ENCODE measurements around the gene IL1F10.

The IL1F10 gene

DNA sequence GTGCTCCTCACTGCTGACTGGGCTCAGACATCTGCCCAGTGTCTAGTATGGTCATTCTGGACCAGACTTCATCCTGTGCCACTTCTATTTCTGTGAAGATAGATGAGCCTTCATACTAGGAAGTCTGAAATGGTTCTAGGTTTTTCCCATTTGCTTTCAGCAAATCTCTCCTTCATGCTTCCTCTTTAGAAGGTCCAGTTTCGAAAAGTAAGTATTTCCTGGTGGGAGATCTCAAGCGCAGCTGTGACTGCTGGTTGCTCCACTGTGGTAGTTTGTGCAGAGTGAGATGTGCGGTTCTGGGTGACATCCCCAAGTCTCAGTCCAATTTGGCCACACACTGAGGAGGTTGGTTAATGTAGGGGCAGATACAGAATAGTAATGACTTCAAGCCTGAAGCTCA, 29.5 kb upstream of the IL1F10 start:
- H3K4me3 ChIP-seq (ENCODE audit: low read depth in 1 of 5, low read length in 5 of 5): no peak overlapping the region
- peaks cover 0 to 4% (median 2%) of the 10 kb centered on the region in 5 donors for H3K27me3 ChIP-seq (ENCODE audit: control insufficient read depth in 5 of 5, insufficient read depth in 4 of 5, low read length in 5 of 5)
- peaks cover 0 to 4% (median 0%) of the 10 kb centered on the region in 5 donors for H3K9me3 ChIP-seq (ENCODE audit: control insufficient read depth in 5 of 5, low read length in 5 of 5)
- no peaks in the 10 kb centered on the region for H3K4me1 ChIP-seq (ENCODE audit: control insufficient read depth in 5 of 5, insufficient read depth in 5 of 5, low read length in 5 of 5)
- no peaks in the 10 kb centered on the region for H3K36me3 ChIP-seq (ENCODE audit: control insufficient read depth in 5 of 5, insufficient read depth in 5 of 5, low read length in 5 of 5)
- no peak overlapping the region for H3K9ac ChIP-seq (ENCODE audit: low read length in 5 of 5)
- no peak overlapping the region for H3K27ac ChIP-seq (ENCODE audit: low read depth, low read length)

DNA sequence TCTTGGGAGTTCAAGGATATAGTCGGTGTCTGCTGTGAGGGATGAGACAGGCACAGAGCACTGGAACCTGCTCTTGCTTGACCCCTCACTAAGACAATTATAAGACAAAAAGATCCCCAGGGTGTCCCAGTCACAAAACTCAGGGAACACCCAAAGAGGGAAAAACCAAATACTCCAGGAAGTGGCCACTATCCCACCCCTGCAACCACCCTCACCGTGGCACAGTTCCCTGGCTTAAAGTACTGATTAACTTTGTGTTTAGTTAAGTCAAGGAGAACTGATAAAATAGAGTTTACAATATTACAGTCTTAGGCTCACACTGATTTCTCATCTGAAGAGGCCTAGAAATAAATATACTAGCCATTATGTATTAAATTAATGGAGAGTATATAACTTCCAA, 28.6 kb upstream of the IL1F10 start:
- H3K27ac ChIP-seq (ENCODE audit: low read depth, low read length): no peak overlapping the region
- no peaks in the 10 kb centered on the region for H3K36me3 ChIP-seq (ENCODE audit: control insufficient read depth in 5 of 5, insufficient read depth in 5 of 5, low read length in 5 of 5)
- no peak overlapping the region for H3K9ac ChIP-seq (ENCODE audit: low read length in 5 of 5)
- peaks cover 0 to 4% (median 0%) of the 10 kb centered on the region in 5 donors for H3K27me3 ChIP-seq (ENCODE audit: control insufficient read depth in 5 of 5, insufficient read depth in 4 of 5, low read length in 5 of 5)
- peaks cover 0 to 4% (median 0%) of the 10 kb centered on the region in 5 donors for H3K9me3 ChIP-seq (ENCODE audit: control insufficient read depth in 5 of 5, low read length in 5 of 5)
- H3K4me3 ChIP-seq (ENCODE audit: low read depth in 1 of 5, low read length in 5 of 5): no peak overlapping the region
- H3K4me1 ChIP-seq (ENCODE audit: control insufficient read depth in 5 of 5, insufficient read depth in 5 of 5, low read length in 5 of 5): no peaks in the 10 kb centered on the region

DNA sequence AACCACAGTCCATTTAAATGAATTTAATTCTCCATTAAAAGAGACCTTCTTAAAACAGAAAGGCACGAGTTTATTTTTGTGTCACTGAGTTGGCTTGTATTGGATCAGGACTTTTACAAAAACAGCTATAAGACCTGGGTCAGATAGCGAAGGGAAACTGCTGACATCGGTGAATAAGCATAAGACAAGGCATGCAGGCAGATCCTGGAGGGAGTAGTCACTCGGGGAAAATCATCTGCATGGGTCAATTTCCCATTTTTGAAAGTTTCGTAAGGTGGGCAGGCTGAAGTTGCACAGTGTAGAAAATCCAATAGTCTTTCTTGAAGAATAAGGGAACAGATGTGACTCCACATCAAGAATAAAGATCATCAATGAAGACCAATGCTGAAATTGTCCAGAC, 28.1 kb upstream of the IL1F10 start:
- H3K36me3 ChIP-seq (ENCODE audit: control insufficient read depth in 5 of 5, insufficient read depth in 5 of 5, low read length in 5 of 5): no peaks in the 10 kb centered on the region
- H3K4me3 ChIP-seq (ENCODE audit: low read depth in 1 of 5, low read length in 5 of 5): no peak overlapping the region

DNA sequence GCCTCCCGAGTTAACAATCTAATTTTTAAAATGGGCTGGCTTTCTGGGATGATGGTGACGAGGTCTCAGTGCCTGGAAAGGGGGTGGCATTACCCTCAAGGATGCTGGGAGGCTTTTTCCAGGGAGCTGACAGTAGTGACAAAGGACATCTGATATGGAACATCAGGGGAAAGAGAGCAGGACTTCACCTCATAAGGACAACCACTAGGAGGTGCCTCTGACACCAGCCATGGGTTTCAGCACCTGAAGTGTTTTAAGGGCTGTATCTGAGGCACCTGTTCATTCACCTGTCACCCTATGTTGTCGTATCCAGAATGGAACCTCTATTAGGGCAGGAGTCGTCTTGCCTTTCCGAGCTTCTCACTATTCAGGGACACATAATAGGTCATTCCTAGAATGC, 25.9 kb upstream of the IL1F10 start:
- Histone ChIP-seq H3K9me3 (ENCODE audit: control insufficient read depth in 5 of 5, low read length in 5 of 5) (peaks cover 0 to 4% (median 0%) of the 10 kb centered on the region in 5 donors), H3K27me3 (ENCODE audit: control insufficient read depth in 5 of 5, insufficient read depth in 4 of 5, low read length in 5 of 5) (no peaks in the 10 kb centered on the region), H3K36me3 (ENCODE audit: control insufficient read depth in 5 of 5, insufficient read depth in 5 of 5, low read length in 5 of 5) (no peaks in the 10 kb centered on the region), H3K4me1 (ENCODE audit: control insufficient read depth in 5 of 5, insufficient read depth in 5 of 5, low read length in 5 of 5) (no peaks in the 10 kb centered on the region), H3K9ac (ENCODE audit: low read length in 5 of 5) (no peak overlapping the region), H3K27ac (ENCODE audit: low read depth, low read length) (no peak overlapping the region), H3K4me3 (ENCODE audit: low read depth in 1 of 5, low read length in 5 of 5) (no peak overlapping the region)

More for the DNA sequence above, 28.1 kb upstream of the IL1F10 start:
- no peak overlapping the region for H3K9ac ChIP-seq (ENCODE audit: low read length in 5 of 5)
- H3K27me3 ChIP-seq (ENCODE audit: control insufficient read depth in 5 of 5, insufficient read depth in 4 of 5, low read length in 5 of 5): peaks cover 0 to 2% (median 0%) of the 10 kb centered on the region in 5 donors
- no peaks in the 10 kb centered on the region for H3K4me1 ChIP-seq (ENCODE audit: control insufficient read depth in 5 of 5, insufficient read depth in 5 of 5, low read length in 5 of 5)
- peaks cover 0 to 4% (median 0%) of the 10 kb centered on the region in 5 donors for H3K9me3 ChIP-seq (ENCODE audit: control insufficient read depth in 5 of 5, low read length in 5 of 5)
- H3K27ac ChIP-seq (ENCODE audit: low read depth, low read length): no peak overlapping the region

DNA sequence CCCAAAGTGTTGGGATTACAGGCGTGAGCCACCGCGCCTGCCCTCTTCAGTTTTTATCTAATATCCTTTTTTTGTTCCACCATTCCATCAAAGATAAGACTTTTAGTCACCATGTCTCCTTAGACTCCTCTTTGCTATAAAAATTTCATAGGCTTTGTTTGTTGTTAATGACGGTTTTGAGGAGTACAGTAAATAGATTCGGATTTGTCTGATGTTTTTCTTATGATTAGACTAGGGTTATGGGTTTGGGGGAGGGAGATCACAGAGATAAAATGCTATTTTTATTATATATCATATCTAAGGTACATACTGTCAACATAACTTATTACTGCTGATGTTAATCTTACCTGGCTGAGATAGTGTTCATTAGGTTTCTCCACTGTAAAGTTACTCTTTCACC, 21.3 kb upstream of the IL1F10 start:
- H3K4me1 ChIP-seq (ENCODE audit: control insufficient read depth in 5 of 5, insufficient read depth in 5 of 5, low read length in 5 of 5): no peaks in the 10 kb centered on the region
- peaks cover 0 to 10% (median 2%) of the 10 kb centered on the region in 5 donors for H3K9me3 ChIP-seq (ENCODE audit: control insufficient read depth in 5 of 5, low read length in 5 of 5)
- H3K27ac ChIP-seq (ENCODE audit: low read depth, low read length): no peak overlapping the region
- no peaks in the 10 kb centered on the region for H3K27me3 ChIP-seq (ENCODE audit: control insufficient read depth in 5 of 5, insufficient read depth in 4 of 5, low read length in 5 of 5)
- no peak overlapping the region for H3K9ac ChIP-seq (ENCODE audit: low read length in 5 of 5)
- H3K36me3 ChIP-seq (ENCODE audit: control insufficient read depth in 5 of 5, insufficient read depth in 5 of 5, low read length in 5 of 5): no peaks in the 10 kb centered on the region
- H3K4me3 ChIP-seq (ENCODE audit: low read depth in 1 of 5, low read length in 5 of 5): no peak overlapping the region

DNA sequence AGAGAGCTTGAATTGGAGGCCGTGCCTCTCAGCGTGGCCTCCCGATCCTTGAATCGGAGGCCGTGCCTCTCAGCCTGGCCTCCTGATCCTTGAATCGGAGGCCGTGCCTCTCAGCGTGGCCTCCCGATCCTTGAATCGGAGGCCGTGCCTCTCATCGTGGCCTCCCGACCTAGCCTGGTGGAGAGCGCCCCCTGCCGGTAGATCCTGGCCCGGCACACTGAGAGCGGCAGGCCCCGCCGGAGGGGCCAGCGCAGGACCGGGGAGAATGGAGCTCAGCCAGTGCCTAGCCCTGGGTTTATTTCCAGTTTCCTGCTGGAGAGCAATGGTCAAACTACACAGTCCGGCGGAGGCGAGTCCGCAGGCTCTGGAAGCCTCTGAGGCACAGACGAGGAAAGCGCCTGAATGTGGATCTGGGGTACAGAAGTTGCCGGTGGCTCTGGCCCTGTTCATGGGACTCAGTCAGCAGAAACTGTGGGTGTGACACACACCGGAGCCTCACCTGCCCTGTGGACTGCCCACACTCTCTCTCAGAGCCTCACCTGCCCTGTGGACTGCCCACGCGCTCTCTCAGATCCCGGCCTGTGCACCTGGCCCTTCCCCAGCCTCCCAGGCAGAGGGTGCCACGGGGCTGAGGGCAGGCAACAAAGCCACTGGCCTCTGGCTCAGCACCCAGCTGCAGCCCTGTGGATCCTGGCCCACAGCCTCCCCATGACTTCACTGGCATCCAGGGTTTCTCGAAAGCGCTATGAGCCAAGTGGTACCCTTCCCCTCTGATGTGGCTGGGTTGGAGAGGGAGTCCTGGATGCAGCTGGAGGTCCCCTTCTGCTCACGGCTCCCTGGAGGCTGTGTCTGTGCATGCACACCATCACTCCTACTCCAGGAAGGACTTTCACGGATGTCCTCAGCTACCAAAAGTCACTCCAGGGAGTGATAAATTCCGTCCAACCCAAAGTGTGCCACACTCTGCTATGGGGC, 16.6 kb upstream of the IL1F10 start:
- Histone ChIP-seq H3K9me3 (ENCODE audit: control insufficient read depth in 5 of 5, low read length in 5 of 5) (peaks cover 0 to 24% (median 5%) of the 10 kb centered on the region in 5 donors), H3K9ac (ENCODE audit: low read length in 5 of 5) (no peak overlapping the region), H3K4me3 (ENCODE audit: low read depth in 1 of 5, low read length in 5 of 5) (no peak overlapping the region), H3K27me3 (ENCODE audit: control insufficient read depth in 5 of 5, insufficient read depth in 4 of 5, low read length in 5 of 5) (peaks cover 0 to 3% (median 0%) of the 10 kb centered on the region in 5 donors), H3K4me1 (ENCODE audit: control insufficient read depth in 5 of 5, insufficient read depth in 5 of 5, low read length in 5 of 5) (no peaks in the 10 kb centered on the region), H3K27ac (ENCODE audit: low read depth, low read length) (no peak overlapping the region), H3K36me3 (ENCODE audit: control insufficient read depth in 5 of 5, insufficient read depth in 5 of 5, low read length in 5 of 5) (no peaks in the 10 kb centered on the region)

DNA sequence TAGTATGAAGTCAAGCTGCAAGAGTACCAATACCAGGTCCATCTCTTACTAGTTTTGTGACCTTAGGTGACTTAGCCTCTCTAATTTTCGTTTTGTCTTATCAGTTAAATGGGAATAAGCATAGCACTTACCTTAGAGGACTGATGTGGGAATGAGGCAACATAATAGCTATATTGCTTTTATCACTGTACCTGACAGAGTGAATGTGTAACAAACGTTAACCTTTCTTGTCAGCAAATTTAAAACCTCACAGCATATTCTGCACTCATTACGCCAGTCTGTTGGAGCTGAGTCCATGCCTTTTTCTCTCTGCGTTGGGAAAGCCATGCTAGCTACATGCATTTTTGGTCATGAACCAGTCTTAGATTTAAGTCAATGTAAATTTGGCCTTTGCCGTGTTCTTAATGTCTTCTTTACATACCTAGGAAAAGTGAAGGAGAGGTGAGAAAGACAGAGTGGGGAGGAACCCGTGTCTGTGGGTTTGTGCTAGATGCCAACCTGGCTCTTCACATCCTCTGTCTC, 15.3 kb upstream of the IL1F10 start, which contains the start of gene IL36B:
IL36B (minus strand) TSS at position 472 of the 522 bp plus-strand sequence.
- peaks cover 0 to 3% (median 0%) of the 10 kb centered on the region in 5 donors for H3K27me3 ChIP-seq (ENCODE audit: control insufficient read depth in 5 of 5, insufficient read depth in 4 of 5, low read length in 5 of 5)
- no peaks in the 10 kb centered on the region for H3K4me1 ChIP-seq (ENCODE audit: control insufficient read depth in 5 of 5, insufficient read depth in 5 of 5, low read length in 5 of 5)
- no peak within 1 kb of the TSS for H3K9ac ChIP-seq (ENCODE audit: low read length in 5 of 5)
- no peak within 1 kb of the TSS for H3K27ac ChIP-seq (ENCODE audit: low read depth, low read length)
- H3K4me3 ChIP-seq (ENCODE audit: low read depth in 1 of 5, low read length in 5 of 5): no peak within 1 kb of the TSS
- H3K9me3 ChIP-seq (ENCODE audit: control insufficient read depth in 5 of 5, low read length in 5 of 5): peaks cover 0 to 26% (median 5%) of the 10 kb centered on the region in 5 donors
- no peaks in the 10 kb centered on the region for H3K36me3 ChIP-seq (ENCODE audit: control insufficient read depth in 5 of 5, insufficient read depth in 5 of 5, low read length in 5 of 5)

DNA sequence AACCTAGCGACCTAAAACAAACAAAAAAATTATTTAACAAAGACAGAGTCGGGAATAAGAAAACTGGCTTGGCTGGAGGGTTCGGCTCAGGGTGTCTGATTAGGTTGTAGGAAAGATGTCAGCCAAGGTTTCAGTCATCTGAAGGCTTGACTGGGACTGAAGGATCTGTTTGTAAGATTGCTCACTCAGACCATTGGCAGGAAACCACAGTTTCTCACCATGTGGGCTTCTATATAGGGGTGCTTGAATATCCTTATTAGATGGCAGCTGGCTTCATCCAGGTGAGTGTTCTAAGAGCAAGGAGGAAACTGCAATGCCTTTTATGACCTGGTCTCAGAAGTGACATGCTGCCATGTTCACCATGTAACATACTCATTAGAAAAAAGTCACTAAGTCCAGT, 14.1 kb upstream of the IL1F10 start:
- H3K27me3 ChIP-seq (ENCODE audit: control insufficient read depth in 5 of 5, insufficient read depth in 4 of 5, low read length in 5 of 5): peaks cover 0 to 3% (median 0%) of the 10 kb centered on the region in 5 donors
- H3K27ac ChIP-seq (ENCODE audit: low read depth, low read length): no peak overlapping the region
- H3K9me3 ChIP-seq (ENCODE audit: control insufficient read depth in 5 of 5, low read length in 5 of 5): peaks cover 0 to 26% (median 5%) of the 10 kb centered on the region in 5 donors
- no peaks in the 10 kb centered on the region for H3K4me1 ChIP-seq (ENCODE audit: control insufficient read depth in 5 of 5, insufficient read depth in 5 of 5, low read length in 5 of 5)
- no peaks in the 10 kb centered on the region for H3K36me3 ChIP-seq (ENCODE audit: control insufficient read depth in 5 of 5, insufficient read depth in 5 of 5, low read length in 5 of 5)
- no peak overlapping the region for H3K9ac ChIP-seq (ENCODE audit: low read length in 5 of 5)
- H3K4me3 ChIP-seq (ENCODE audit: low read depth in 1 of 5, low read length in 5 of 5): no peak overlapping the region

DNA sequence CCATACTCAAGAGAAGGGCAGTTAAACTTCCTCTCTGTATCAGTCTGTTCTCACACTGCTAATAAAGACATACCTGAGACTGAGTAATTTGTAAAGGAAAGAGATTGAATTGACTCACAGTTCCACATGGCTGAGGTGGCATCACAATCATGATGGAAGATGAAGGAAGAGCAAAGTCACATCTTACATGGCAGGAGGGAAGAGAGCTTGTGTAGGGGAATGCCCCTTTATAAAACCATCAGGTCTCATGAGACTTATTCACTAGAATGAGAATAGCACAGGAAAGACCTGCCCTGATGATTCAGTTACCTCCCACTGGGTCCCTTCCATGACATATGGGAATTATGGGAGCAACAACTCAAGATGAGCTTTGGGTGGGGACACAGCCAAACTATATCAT, 13.7 kb upstream of the IL1F10 start:
- Histone ChIP-seq H3K27ac (ENCODE audit: low read depth, low read length) (no peak overlapping the region), H3K9me3 (ENCODE audit: control insufficient read depth in 5 of 5, low read length in 5 of 5) (peaks cover 0 to 26% (median 5%) of the 10 kb centered on the region in 5 donors), H3K4me1 (ENCODE audit: control insufficient read depth in 5 of 5, insufficient read depth in 5 of 5, low read length in 5 of 5) (no peaks in the 10 kb centered on the region), H3K9ac (ENCODE audit: low read length in 5 of 5) (no peak overlapping the region), H3K4me3 (ENCODE audit: low read depth in 1 of 5, low read length in 5 of 5) (no peak overlapping the region), H3K27me3 (ENCODE audit: control insufficient read depth in 5 of 5, insufficient read depth in 4 of 5, low read length in 5 of 5) (peaks cover 0 to 3% (median 0%) of the 10 kb centered on the region in 5 donors), H3K36me3 (ENCODE audit: control insufficient read depth in 5 of 5, insufficient read depth in 5 of 5, low read length in 5 of 5) (no peaks in the 10 kb centered on the region)

DNA sequence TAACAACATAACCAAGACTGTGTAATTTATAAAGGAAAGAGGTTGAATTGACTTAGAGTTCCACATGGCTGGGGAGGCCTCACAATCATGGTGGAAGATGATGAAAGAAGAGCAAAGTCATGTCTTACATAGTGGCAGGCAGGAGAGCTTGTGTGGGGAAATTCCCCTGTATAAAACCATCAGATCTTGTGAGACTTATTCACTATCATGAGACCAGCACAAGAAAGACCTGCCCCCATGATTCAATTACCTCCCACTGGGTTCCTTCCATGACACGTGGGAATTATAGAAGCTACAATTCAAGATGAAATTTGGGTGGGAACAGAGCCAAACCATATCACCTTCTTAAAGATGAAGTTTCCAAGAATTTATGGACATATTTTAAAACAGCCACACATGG, 11.2 kb upstream of the IL1F10 start:
- no peak overlapping the region for H3K27ac ChIP-seq (ENCODE audit: low read depth, low read length)
- H3K27me3 ChIP-seq (ENCODE audit: control insufficient read depth in 5 of 5, insufficient read depth in 4 of 5, low read length in 5 of 5): peaks cover 0 to 3% (median 0%) of the 10 kb centered on the region in 5 donors
- H3K36me3 ChIP-seq (ENCODE audit: control insufficient read depth in 5 of 5, insufficient read depth in 5 of 5, low read length in 5 of 5): no peaks in the 10 kb centered on the region
- H3K4me1 ChIP-seq (ENCODE audit: control insufficient read depth in 5 of 5, insufficient read depth in 5 of 5, low read length in 5 of 5): no peaks in the 10 kb centered on the region
- no peak overlapping the region for H3K4me3 ChIP-seq (ENCODE audit: low read depth in 1 of 5, low read length in 5 of 5)
- peaks cover 0 to 16% (median 4%) of the 10 kb centered on the region in 5 donors for H3K9me3 ChIP-seq (ENCODE audit: control insufficient read depth in 5 of 5, low read length in 5 of 5)
- no peak overlapping the region for H3K9ac ChIP-seq (ENCODE audit: low read length in 5 of 5)
